Loucy (cell line): Measurements from ENCODE around the gene ANKDD1A.

Experiments used
- H2AFZ ChIP-seq: fragments of 200-600 bp; sonication (generic); 2 replicates; pipeline ENCODE4 v1.6.0; 2016; ENCODE audit warnings: antibody characterized with exemption, mild to moderate bottlenecking, low read length, moderate library complexity
- H3F3A ChIP-seq: fragments of 200-600 bp; 2 replicates; pipeline ENCODE4 v1.6.0; 2016; ENCODE audit warnings: antibody characterized with exemption, low read depth, mild to moderate bottlenecking
- H3K27me3 ChIP-seq: fragments of 200-600 bp; sonication (generic); 2 replicates; pipeline ENCODE4 v1.6.1; 2014; ENCODE audit warnings: low read length, mild to moderate bottlenecking; ENCODE audit not compliant: insufficient read depth, poor library complexity, severe bottlenecking
- H3K36me3 ChIP-seq: fragments of 200-600 bp; sonication (generic); 2 replicates; pipeline ENCODE4 v1.6.1; 2016; ENCODE audit warnings: low read length; ENCODE audit not compliant: insufficient read depth
- H3K4me1 ChIP-seq: fragments of 200-600 bp; sonication (generic); 2 replicates; pipeline ENCODE4 v1.5.1; 2014; ENCODE audit warnings: low read length, mild to moderate bottlenecking; ENCODE audit not compliant: insufficient read depth, poor library complexity, severe bottlenecking
- H3K4me2 ChIP-seq: fragments of 200-600 bp; sonication (generic); 2 replicates; pipeline ENCODE4 v1.6.0; 2014; ENCODE audit warnings: antibody characterized with exemption, low read length, low read depth, mild to moderate bottlenecking; ENCODE audit not compliant: poor library complexity, severe bottlenecking
- H3K4me3 ChIP-seq: fragments of 200-600 bp; sonication (generic); 2 replicates; pipeline ENCODE4 v1.5.1; 2014; ENCODE audit warnings: low read length, mild to moderate bottlenecking, mixed read lengths; ENCODE audit not compliant: poor library complexity, severe bottlenecking
- H3K79me2 ChIP-seq: fragments of 200-600 bp; sonication (generic); 2 replicates; pipeline ENCODE4 v1.6.1; 2014; ENCODE audit warnings: low read length; ENCODE audit not compliant: insufficient read depth
- H3K9ac ChIP-seq: fragments of 200-600 bp; sonication (generic); 2 replicates; pipeline ENCODE4 v1.6.0; 2014; ENCODE audit warnings: mild to moderate bottlenecking, low read depth, low read length, moderate library complexity; ENCODE audit not compliant: poor library complexity, severe bottlenecking
- H3K9me2 ChIP-seq: fragments of 200-600 bp; sonication (generic); replicated peaks from 2 replicates; pipeline ENCODE4 v1.6.1; 2016; ENCODE audit warnings: low read depth, low read length, mixed read lengths
- H3K9me3 ChIP-seq: fragments of 200-600 bp; sonication (generic); 2 replicates; pipeline ENCODE4 v1.6.1; 2014; ENCODE audit warnings: mild to moderate bottlenecking, antibody characterized with exemption, low read length, low read depth; ENCODE audit not compliant: insufficient read depth
- H4K20me1 ChIP-seq: fragments of 200-600 bp; sonication (generic); 2 replicates; pipeline ENCODE4 v1.6.0; 2014; ENCODE audit warnings: antibody characterized with exemption, low read length, mild to moderate bottlenecking; ENCODE audit not compliant: insufficient read depth, poor library complexity, severe bottlenecking
- CTCF ChIP-seq: fragments of 200-600 bp; sonication (generic); conservative IDR thresholded peaks from 2 replicates; pipeline ENCODE4 v1.5.1; 2014; ENCODE audit warnings: mild to moderate bottlenecking, antibody characterized with exemption, low read length
- EZH2phosphoT487 ChIP-seq: fragments of 200-600 bp; IDR thresholded peaks from 2 replicates; pipeline ENCODE4 v1.6.1; 2018; ENCODE audit warnings: antibody characterized with exemption, mild to moderate bottlenecking, moderate library complexity, borderline replicate concordance

The ANKDD1A gene

GRCh38 chr15:64942356-64942755 lies 30.7 kb downstream of the ANKDD1A start:
- Histone ChIP-seq H2AFZ (no peak overlapping the region), H3K36me3 (no peaks in the 10 kb centered on the region), H3K9me2 (no peaks in the 10 kb centered on the region), H4K20me1 (no peaks in the 10 kb centered on the region), H3K9ac (no peak overlapping the region), H3K4me1 (no peaks in the 10 kb centered on the region), H3K4me2 (no peak overlapping the region), H3K27me3 (no peaks in the 10 kb centered on the region), H3F3A (no peaks in the 10 kb centered on the region), H3K9me3 (no peaks in the 10 kb centered on the region), H3K4me3 (no peak overlapping the region), H3K79me2 (no peaks in the 10 kb centered on the region)
- TF ChIP-seq CTCF, result no peak
- TF ChIP-seq EZH2phosphoT487, result no peak

GRCh38 chr15:64943512-64944225 lies 32.0 kb downstream of the ANKDD1A start:
- Histone ChIP-seq H3K9ac (no peak overlapping the region), H3K4me2 (no peak overlapping the region), H3K79me2 (no peaks in the 10 kb centered on the region), H3K36me3 (no peaks in the 10 kb centered on the region), H3K9me2 (no peaks in the 10 kb centered on the region), H3K9me3 (no peaks in the 10 kb centered on the region), H2AFZ (no peak overlapping the region), H3K4me3 (no peak overlapping the region), H3F3A (no peaks in the 10 kb centered on the region), H3K27me3 (no peaks in the 10 kb centered on the region), H4K20me1 (no peaks in the 10 kb centered on the region), H3K4me1 (no peaks in the 10 kb centered on the region)
- TF ChIP-seq EZH2phosphoT487, result no peak
- TF ChIP-seq CTCF, result no peak

GRCh38 chr15:64944961-64945360 lies 33.3 kb downstream of the ANKDD1A start:
- Histone ChIP-seq H3K4me3 (no peak overlapping the region), H3K27me3 (no peaks in the 10 kb centered on the region), H3K4me2 (no peak overlapping the region), H3K4me1 (no peaks in the 10 kb centered on the region), H2AFZ (no peak overlapping the region), H3K36me3 (no peaks in the 10 kb centered on the region), H4K20me1 (no peaks in the 10 kb centered on the region), H3K9me3 (no peaks in the 10 kb centered on the region), H3K9me2 (no peaks in the 10 kb centered on the region), H3K79me2 (no peaks in the 10 kb centered on the region), H3F3A (no peaks in the 10 kb centered on the region), H3K9ac (no peak overlapping the region)
- TF ChIP-seq CTCF, result no peak
- TF ChIP-seq EZH2phosphoT487, result no peak
